Trophoblast cell (in vitro differentiated cells and primary cell): ENCODE measurements around the gene RPA3.

ENCODE experiments used
- DNase-seq, 2 donors: peaks; one replicate each; pipeline ENCODE4 v3.0.0-alpha.2; 2016
- H2AFZ ChIP-seq: 2 replicates; pipeline ENCODE4 v1.6.1; 2013; ENCODE audit warnings: low read length, moderate library complexity, mild to moderate bottlenecking; ENCODE audit not compliant: insufficient read depth, poor library complexity
- H2AK5ac ChIP-seq: 2 replicates; pipeline ENCODE4 v1.6.1; 2013; ENCODE audit warnings: mild to moderate bottlenecking, low read length
- H2BK120ac ChIP-seq: 2 replicates; pipeline ENCODE4 v1.6.1; 2013; ENCODE audit warnings: low read length, mild to moderate bottlenecking, moderate library complexity; ENCODE audit not compliant: insufficient read depth, poor library complexity
- H2BK12ac ChIP-seq: 2 replicates; pipeline ENCODE4 v1.6.1; 2013; ENCODE audit warnings: mild to moderate bottlenecking, low read length, moderate library complexity
- H2BK5ac ChIP-seq: 2 replicates; pipeline ENCODE4 v1.6.1; 2013; ENCODE audit warnings: low read length, low read depth, moderate library complexity, mild to moderate bottlenecking; ENCODE audit not compliant: poor library complexity
- H3K14ac ChIP-seq: 2 replicates; pipeline ENCODE4 v1.6.1; 2013; ENCODE audit warnings: mild to moderate bottlenecking, low read length
- H3K18ac ChIP-seq: 2 replicates; pipeline ENCODE4 v1.6.1; 2013; ENCODE audit warnings: mild to moderate bottlenecking, low read length
- H3K23ac ChIP-seq: 2 replicates; pipeline ENCODE4 v1.6.1; 2013; ENCODE audit warnings: low read length
- H3K27ac ChIP-seq: 2 replicates; pipeline ENCODE4 v1.5.1; 2013; ENCODE audit warnings: low read depth, mild to moderate bottlenecking, inconsistent platforms, low read length, moderate library complexity
- H3K27me3 ChIP-seq: 2 replicates; pipeline ENCODE4 v1.6.1; 2013; ENCODE audit warnings: inconsistent platforms, mild to moderate bottlenecking, low read length, moderate library complexity; ENCODE audit not compliant: insufficient read depth
- H3K36me3 ChIP-seq, 2 experiments: 1 replicate in 1 of 2; 2 replicates in 1 of 2; pipeline ENCODE4 v1.6.1; 2013; ENCODE audit warnings: low read length in 2 of 2, mild to moderate bottlenecking in 2 of 2, moderate library complexity in 1 of 2; ENCODE audit not compliant: insufficient read depth in 2 of 2, control insufficient read depth in 1 of 2
- H3K4ac ChIP-seq: 2 replicates; pipeline ENCODE4 v1.6.1; 2013; ENCODE audit warnings: low read depth, mild to moderate bottlenecking, low read length, moderate library complexity
- H3K4me1 ChIP-seq, 2 experiments: 1 replicate in 1 of 2; 2 replicates in 1 of 2; pipeline ENCODE4 v1.6.1; 2013; ENCODE audit warnings: low read length in 2 of 2, mild to moderate bottlenecking in 2 of 2, moderate library complexity in 1 of 2; ENCODE audit not compliant: insufficient read depth in 2 of 2, control insufficient read depth in 1 of 2
- H3K4me2 ChIP-seq: 2 replicates; pipeline ENCODE4 v1.6.1; 2013; ENCODE audit warnings: inconsistent platforms, mild to moderate bottlenecking, low read length, moderate library complexity
- H3K4me3 ChIP-seq: 2 replicates; pipeline ENCODE4 v1.5.1; 2013; ENCODE audit warnings: mild to moderate bottlenecking, low read depth, low read length, inconsistent platforms
- H3K79me1 ChIP-seq: one replicate; pipeline ENCODE4 v1.6.1; 2013; ENCODE audit warnings: low read length
- H3K79me2 ChIP-seq: 2 replicates; pipeline ENCODE4 v1.6.1; 2013; ENCODE audit warnings: low read length, mild to moderate bottlenecking; ENCODE audit not compliant: control insufficient read depth, insufficient read depth, poor library complexity
- H3K9ac ChIP-seq: 2 replicates; pipeline ENCODE4 v1.6.1; 2013; ENCODE audit warnings: mild to moderate bottlenecking, low read length
- H3K9me3 ChIP-seq: 2 replicates; pipeline ENCODE4 v1.6.1; 2013; ENCODE audit warnings: low read depth, mild to moderate bottlenecking, control low read depth, inconsistent platforms, low read length; ENCODE audit not compliant: insufficient read depth
- H4K12ac ChIP-seq: 2 replicates; pipeline ENCODE4 v1.6.1; 2013; ENCODE audit warnings: low read depth, mild to moderate bottlenecking, low read length, moderate library complexity
- H4K8ac ChIP-seq: 2 replicates; pipeline ENCODE4 v1.6.1; 2013; ENCODE audit warnings: low read depth, mild to moderate bottlenecking, low read length, moderate library complexity
- H4K91ac ChIP-seq: one replicate; pipeline ENCODE4 v1.6.1; 2013; ENCODE audit warnings: low read depth, mild to moderate bottlenecking, low read length, moderate library complexity
- WGBS: extraction: QIAGEN DNeasy Blood & Tissue Kit; methylation state at CpG from one replicate; pipeline ENCODE4 v1.1.7; 2013; ENCODE audit warnings: missing lambda C conversion rate; ENCODE audit not compliant: insufficient read length, insufficient coverage; ENCODE audit errors: extremely low coverage; 5-methylcytosine and 5-hydroxymethylcytosine counted together

Gene RPA3

DNA sequence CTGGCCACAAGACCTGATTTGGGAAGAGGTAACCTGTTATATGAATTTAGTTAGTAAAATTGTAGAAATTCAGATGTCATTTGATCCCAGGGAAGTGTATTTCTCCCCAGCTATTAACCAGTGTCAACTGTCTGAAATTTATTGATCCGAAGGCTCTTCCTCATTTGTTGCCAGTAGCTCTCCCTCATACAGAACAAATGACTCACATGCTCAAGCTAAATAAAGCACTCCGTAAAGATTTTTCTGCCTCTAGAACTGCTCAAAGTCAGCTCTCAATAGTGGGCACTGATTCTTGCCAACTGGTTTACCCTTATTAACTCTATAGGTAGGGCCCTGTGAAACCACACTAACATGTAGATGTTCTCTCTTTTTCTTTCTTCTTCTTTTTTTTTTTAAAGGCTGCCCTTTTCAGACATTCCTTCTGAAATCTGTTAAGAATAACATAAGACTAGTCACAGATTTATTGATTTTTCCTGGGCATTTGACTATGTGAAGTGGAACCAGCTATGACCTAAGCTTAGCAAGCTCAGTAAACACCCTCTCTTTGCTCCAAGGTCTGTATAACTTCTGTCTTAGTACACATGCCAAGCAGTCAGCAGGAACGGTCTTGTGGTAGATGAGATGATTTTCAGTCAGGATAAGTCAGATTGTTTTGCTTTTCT, 21.8 kb downstream of the RPA3 start:
- no peak overlapping the region for H2AK5ac ChIP-seq
- no peak overlapping the region for H3K4me3 ChIP-seq
- H2BK12ac ChIP-seq: no peak overlapping the region
- H3K18ac ChIP-seq: no peak overlapping the region
- H2BK5ac ChIP-seq: no peak overlapping the region
- no peak overlapping the region for H4K12ac ChIP-seq
- no peaks in the 10 kb centered on the region for H3K79me1 ChIP-seq
- H2BK120ac ChIP-seq: no peak overlapping the region
- no peaks in the 10 kb centered on the region for H3K4me1 ChIP-seq
- H3K36me3 ChIP-seq: no peaks in the 10 kb centered on the region
- no peak overlapping the region for H3K4me2 ChIP-seq
- no peak overlapping the region for H3K23ac ChIP-seq
- H2AFZ ChIP-seq: no peak overlapping the region
- H3K9ac ChIP-seq: no peak overlapping the region
- no peak overlapping the region for H4K91ac ChIP-seq
- no peak overlapping the region for H3K14ac ChIP-seq
- H3K79me2 ChIP-seq: no peaks in the 10 kb centered on the region
- H3K27ac ChIP-seq: no peak overlapping the region
- no peaks in the 10 kb centered on the region for H3K27me3 ChIP-seq
- no peak for DNase-seq
- H3K4ac ChIP-seq: no peak overlapping the region
- no peaks in the 10 kb centered on the region for H3K9me3 ChIP-seq
- WGBS: no CpG with 5 or more reads among the region's 3 CpGs
- H4K8ac ChIP-seq: no peak overlapping the region

DNA sequence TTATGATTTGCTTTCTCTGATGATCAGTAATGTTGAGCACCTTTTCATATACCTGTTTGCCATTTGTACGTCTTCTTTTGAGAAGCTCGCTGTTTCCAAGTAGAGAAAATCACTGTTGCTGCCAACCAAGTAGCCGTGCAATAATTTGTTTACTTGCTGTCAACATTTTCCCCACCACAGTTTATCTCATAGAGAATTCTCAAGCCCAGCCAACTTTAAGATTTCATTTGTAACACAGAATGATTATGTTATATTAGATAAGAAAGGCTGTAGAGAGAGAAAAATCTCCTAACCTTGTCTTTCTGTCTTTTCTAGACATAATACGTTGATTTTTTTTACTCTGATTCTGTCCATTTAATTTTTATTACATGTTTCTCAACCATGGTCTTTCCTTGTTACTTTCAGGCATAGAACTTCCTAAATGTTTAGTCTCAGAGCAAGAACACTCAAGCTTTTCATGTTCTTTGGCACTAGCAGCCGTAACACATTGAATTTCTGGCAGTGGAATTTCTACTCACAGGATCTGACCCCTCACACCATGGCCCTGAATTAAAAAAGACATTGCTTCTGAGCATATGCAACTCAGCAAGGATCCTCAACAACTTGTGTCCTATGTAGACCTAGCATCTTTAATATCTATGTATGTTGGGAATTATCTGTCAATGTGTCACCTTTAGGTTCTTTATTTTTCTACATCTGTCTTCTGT, 23.1 kb downstream of the RPA3 start:
- no peaks in the 10 kb centered on the region for H3K79me2 ChIP-seq
- H3K4me1 ChIP-seq: no peaks in the 10 kb centered on the region
- no peak overlapping the region for H3K4me3 ChIP-seq
- H3K9ac ChIP-seq: no peak overlapping the region
- no peak overlapping the region for H4K12ac ChIP-seq
- no peak overlapping the region for H3K27ac ChIP-seq
- no peaks in the 10 kb centered on the region for H3K9me3 ChIP-seq
- no peak overlapping the region for H2BK12ac ChIP-seq
- no peak overlapping the region for H3K14ac ChIP-seq
- no CpG with 5 or more reads among the region's 5 CpGs for WGBS
- H3K4ac ChIP-seq: no peak overlapping the region
- H3K36me3 ChIP-seq: no peaks in the 10 kb centered on the region
- H3K4me2 ChIP-seq: no peak overlapping the region
- H3K27me3 ChIP-seq: no peaks in the 10 kb centered on the region
- no peak overlapping the region for H4K8ac ChIP-seq
- no peak overlapping the region for H2BK5ac ChIP-seq
- no peak overlapping the region for H3K23ac ChIP-seq
- H4K91ac ChIP-seq: no peak overlapping the region
- no peak for DNase-seq
- no peak overlapping the region for H3K18ac ChIP-seq
- H2AK5ac ChIP-seq: no peak overlapping the region
- no peak overlapping the region for H2BK120ac ChIP-seq
- no peaks in the 10 kb centered on the region for H3K79me1 ChIP-seq
- H2AFZ ChIP-seq: no peak overlapping the region

- no peak overlapping the region for H3K23ac ChIP-seq
- H2BK120ac ChIP-seq: no peak overlapping the region
- H4K12ac ChIP-seq: no peak overlapping the region
- H3K4me1 ChIP-seq: no peaks in the 10 kb centered on the region
- H3K4me2 ChIP-seq: no peak overlapping the region
- H2BK12ac ChIP-seq: no peak overlapping the region
- H3K4me3 ChIP-seq: no peak overlapping the region
- H4K91ac ChIP-seq: no peak overlapping the region
- no peaks in the 10 kb centered on the region for H3K36me3 ChIP-seq
- H2AFZ ChIP-seq: no peak overlapping the region
- H3K27ac ChIP-seq: no peak overlapping the region
- no peak overlapping the region for H3K14ac ChIP-seq
- H2AK5ac ChIP-seq: no peak overlapping the region
- H3K9ac ChIP-seq: no peak overlapping the region
- H4K8ac ChIP-seq: no peak overlapping the region
- no peaks in the 10 kb centered on the region for H3K9me3 ChIP-seq
- no peak overlapping the region for H2BK5ac ChIP-seq
- DNase-seq: no peak
- no peak overlapping the region for H3K18ac ChIP-seq
- no peaks in the 10 kb centered on the region for H3K27me3 ChIP-seq
- no peaks in the 10 kb centered on the region for H3K79me1 ChIP-seq
- no peaks in the 10 kb centered on the region for H3K79me2 ChIP-seq
- WGBS: no CpG with 5 or more reads among the region's 3 CpGs
- no peak overlapping the region for H3K4ac ChIP-seq
Observed at GRCh38 chr7:7694542-7694941, 23.9 kb downstream of the RPA3 start.

DNA sequence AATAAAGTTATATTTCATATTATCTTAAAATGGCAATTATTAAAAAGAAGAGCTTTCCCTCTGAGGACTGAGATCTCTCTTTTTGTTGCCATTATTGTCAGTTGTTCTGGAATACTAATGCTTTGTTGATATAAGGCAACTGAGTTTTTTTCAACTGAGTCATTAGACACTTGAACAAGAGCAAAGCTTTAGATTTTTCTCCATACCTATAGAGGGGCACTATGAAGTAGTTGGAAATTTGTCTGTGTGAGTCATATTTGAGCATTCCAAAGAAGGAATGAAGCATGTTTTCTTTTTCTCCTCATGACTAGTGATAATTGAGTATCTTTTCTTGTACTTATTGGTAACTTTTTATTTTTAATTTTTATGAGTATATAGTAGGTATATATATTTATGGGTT, 24.5 kb downstream of the RPA3 start:
- no peak overlapping the region for H2AK5ac ChIP-seq
- peak; percentile 15 to 89 for DNase-seq
- no peaks in the 10 kb centered on the region for H3K4me1 ChIP-seq
- H2BK5ac ChIP-seq: no peak overlapping the region
- no peaks in the 10 kb centered on the region for H3K9me3 ChIP-seq
- no peak overlapping the region for H2BK120ac ChIP-seq
- H3K4me2 ChIP-seq: no peak overlapping the region
- H3K36me3 ChIP-seq: no peaks in the 10 kb centered on the region
- H2BK12ac ChIP-seq: no peak overlapping the region
- H3K27ac ChIP-seq: no peak overlapping the region
- H3K79me1 ChIP-seq: peaks cover 1% of the 10 kb centered on the region
- no peak overlapping the region for H3K4me3 ChIP-seq
- no peak overlapping the region for H4K12ac ChIP-seq
- H3K27me3 ChIP-seq: no peaks in the 10 kb centered on the region
- H2AFZ ChIP-seq: no peak overlapping the region
- H3K9ac ChIP-seq: no peak overlapping the region
- H3K4ac ChIP-seq: no peak overlapping the region
- H3K79me2 ChIP-seq: no peaks in the 10 kb centered on the region
- H4K91ac ChIP-seq: no peak overlapping the region
- no peak overlapping the region for H4K8ac ChIP-seq
- H3K14ac ChIP-seq: no peak overlapping the region
- no peak overlapping the region for H3K23ac ChIP-seq
- no peak overlapping the region for H3K18ac ChIP-seq
